HCT116 (cell line): ENCODE data around the gene MEF2B. TPM values are rescaled to one million over a fixed set of nuclear protein-coding genes. Genes with fewer than 3 reads are reported as not detected.

Experiments used
- ATAC-seq: fragments of 200-7000 bp; cut with Tn5 transposase; 2 replicates; pipeline ENCODE4 v1.9.1; 2020; ENCODE audit warnings: mild to moderate bottlenecking, moderate library complexity
- BruUV-seq: library from RNA; stranded (reverse); fragments of 400-500 nt; replicated peaks from 2 replicates; lab custom pipeline; 2021; lab: Mats Ljungman, UMichigan
- CTCF ChIA-PET: fragments of 300-600 bp; sonication (Branson Sonifier 250); formaldehyde crosslinking; loops from one replicate; lab custom pipeline; 2021; ENCODE audit warnings: antibody characterized with exemption; lab: Charles Lee
- POLR2A ChIA-PET: fragments of 300-600, 350-600 bp; sonication (Branson Sonifier 250); formaldehyde crosslinking; loops from one replicate; lab custom pipeline; 2021; ENCODE audit warnings: antibody characterized with exemption; lab: Charles Lee
- RAD21 ChIA-PET, 2 experiments: fragments of 300-600 bp; sonication (Branson Sonifier 250); formaldehyde crosslinking; loops; one replicate each; lab custom pipeline; 2023; ENCODE audit warnings: low total read pairs in 2 of 2; ENCODE audit not compliant: uncharacterized antibody in 2 of 2, unreplicated experiment in 2 of 2, low non-redundant PET in 1 of 2; lab: Charles Lee
- DNase-seq: peaks from one replicate; pipeline ENCODE4 v3.0.0-alpha.2; 2010; ENCODE audit warnings: low read depth, low spot score
- H2AFZ ChIP-seq: fragments of 200-600 bp; shearing (Covaris generic), sonication (generic); 2 replicates; pipeline ENCODE4 v1.6.1; 2017; ENCODE audit warnings: low read depth, mixed run types, mixed read lengths, antibody characterized with exemption, low read length; ENCODE audit not compliant: poor library complexity, severe bottlenecking
- H3K27ac ChIP-seq: 2 replicates; pipeline ENCODE4 v1.5.1; 2012; ENCODE audit warnings: low read depth, low read length
- H3K27me3 ChIP-seq: fragments of 200-600 bp; sonication (generic); 2 replicates; pipeline ENCODE4 v1.6.1; 2016; ENCODE audit warnings: mixed run types, low read length, mixed read lengths; ENCODE audit not compliant: insufficient read depth
- H3K36me3 ChIP-seq, 2 experiments: fragments of 200-500 bp in 1 of 2; fragments of 200-600 bp in 1 of 2; sonication (Bioruptor generic) in 1 of 2; sonication (generic) in 1 of 2; 2 replicates each; pipeline versions ENCODE4 v1.5.1 to v1.6.1; 2014 to 2016; ENCODE audit warnings: low read length in 2 of 2, inconsistent platforms in 1 of 2, mixed read lengths in 1 of 2, mixed run types in 1 of 2; ENCODE audit not compliant: insufficient read depth in 2 of 2, control insufficient read depth in 1 of 2
- H3K4me1 ChIP-seq, 2 experiments: fragments of 200-600 bp in 1 of 2; sonication (generic) in 1 of 2; 2 replicates each; pipeline versions ENCODE4 v1.5.1 to v1.6.1; 2012 to 2017; ENCODE audit warnings: low read length in 2 of 2, inconsistent platforms in 1 of 2, mild to moderate bottlenecking in 1 of 2, mixed read lengths in 1 of 2, mixed run types in 1 of 2, moderate library complexity in 1 of 2; ENCODE audit not compliant: insufficient read depth in 2 of 2, control insufficient read depth in 1 of 2
- H3K4me2 ChIP-seq: fragments of 200-600 bp; sonication (generic); 2 replicates; pipeline ENCODE4 v1.6.1; 2017; ENCODE audit warnings: mixed run types, low read length, mixed read lengths
- H3K4me3 ChIP-seq, 2 experiments: fragments of 200-600 bp in 1 of 2; sonication (generic) in 1 of 2; replicated peaks in 1 of 2; 2 replicates each; pipeline ENCODE4 v1.5.1; 2011 to 2016; ENCODE audit warnings: low read length in 2 of 2, control low read depth in 1 of 2, low read depth in 1 of 2, mild to moderate bottlenecking in 1 of 2, mixed read lengths in 1 of 2, mixed run types in 1 of 2
- H3K79me2 ChIP-seq: fragments of 200-600 bp; sonication (generic); 2 replicates; pipeline ENCODE4 v1.6.1; 2017; ENCODE audit warnings: mild to moderate bottlenecking, mixed run types, low read length, moderate library complexity, mixed read lengths; ENCODE audit not compliant: insufficient read depth
- H3K9ac ChIP-seq: fragments of 200-600 bp; sonication (generic); 2 replicates; pipeline ENCODE4 v1.6.1; 2016; ENCODE audit warnings: low read length, mixed read lengths
- H3K9me2 ChIP-seq: fragments of 200-600 bp; sonication (generic), shearing (Covaris generic); 2 replicates; pipeline ENCODE4 v1.6.1; 2017; ENCODE audit warnings: mixed run types, mild to moderate bottlenecking, moderate library complexity; ENCODE audit not compliant: insufficient read depth
- H3K9me3 ChIP-seq, 2 experiments: fragments of 200-500 bp in 1 of 2; fragments of 200-600 bp in 1 of 2; sonication (Bioruptor generic) in 1 of 2; sonication (generic) in 1 of 2; 2 replicates each; pipeline ENCODE4 v1.6.1; 2014 to 2017; ENCODE audit warnings: low read length in 2 of 2, mixed read lengths in 2 of 2, inconsistent platforms in 1 of 2, low read depth in 1 of 2, mild to moderate bottlenecking in 1 of 2, mixed run types in 1 of 2, moderate library complexity in 1 of 2; ENCODE audit not compliant: control insufficient read depth in 1 of 2, insufficient read depth in 1 of 2
- H4K20me1 ChIP-seq: fragments of 200-600 bp; sonication (generic), shearing (Covaris generic); 2 replicates; pipeline ENCODE4 v1.6.1; 2017; ENCODE audit warnings: mixed run types, mild to moderate bottlenecking, moderate library complexity; ENCODE audit not compliant: insufficient read depth
- ATF3 ChIP-seq: IDR thresholded peaks from 2 replicates; pipeline ENCODE4 v1.6.1; 2012
- CBX3 ChIP-seq: IDR thresholded peaks from 2 replicates; pipeline ENCODE4 v1.6.1; 2012; ENCODE audit warnings: low read depth
- CTCF ChIP-seq, 3 experiments: fragments of 200-600 bp in 1 of 3; sonication (generic) in 1 of 3; IDR thresholded peaks in 2 of 3; conservative IDR thresholded peaks in 1 of 3; 2 replicates each; pipeline ENCODE4 v1.5.1; 2012 to 2017; ENCODE audit warnings: low read depth in 2 of 3, low read length in 2 of 3, antibody characterized with exemption in 1 of 3, borderline replicate concordance in 1 of 3, control low read depth in 1 of 3, mild to moderate bottlenecking in 1 of 3, mixed read lengths in 1 of 3, mixed run types in 1 of 3, moderate library complexity in 1 of 3; ENCODE audit not compliant: insufficient read depth in 1 of 3
- EZH2phosphoT487 ChIP-seq: fragments of 200-600 bp; IDR thresholded peaks from 2 replicates; pipeline ENCODE4 v1.6.1; 2018; ENCODE audit warnings: antibody characterized with exemption, borderline replicate concordance
- FOSL1 ChIP-seq: IDR thresholded peaks from 2 replicates; pipeline ENCODE4 v1.6.1; 2012; ENCODE audit warnings: low read depth
- RAD21 ChIP-seq: IDR thresholded peaks from 2 replicates; pipeline ENCODE4 v1.6.1; 2012; ENCODE audit warnings: low read depth, mild to moderate bottlenecking
- SP1 ChIP-seq: IDR thresholded peaks from 2 replicates; pipeline ENCODE4 v1.6.1; 2012; ENCODE audit warnings: low read depth
- SRF ChIP-seq: IDR thresholded peaks from 2 replicates; pipeline ENCODE4 v1.6.1; 2012; ENCODE audit warnings: low read depth
- YY1 ChIP-seq: IDR thresholded peaks from 2 replicates; pipeline ENCODE4 v1.6.1; 2011; ENCODE audit warnings: low read length, low read depth, moderate library complexity, mild to moderate bottlenecking; ENCODE audit not compliant: insufficient replicate concordance; ENCODE audit errors: extremely low read depth
- ZNF274 ChIP-seq: fragments of 200-500 bp; sonication (Bioruptor generic); IDR thresholded peaks from 2 replicates; pipeline ENCODE4 v1.6.1; 2014; ENCODE audit warnings: mild to moderate bottlenecking, low read depth, low read length, inconsistent platforms
- intact Hi-C: fragments of 100-400 bp; cut with micrococcal nuclease; formaldehyde crosslinking; loops from 2 replicates; pipeline ENCODE4 v1.10.0; 2022
- total RNA-seq: library from RNA; stranded (reverse); gene quantifications from one replicate; pipeline ENCODE4 v1.2.1, GENCODE V29; 2021; ENCODE audit not compliant: unreplicated experiment

MEF2B gene
- total RNA-seq, 1 experiment from 2014 or later, result 7.9 TPM

- ATAC-seq (peak; percentile 86), DNase-seq (no peak)
- H3K4me2 ChIP-seq, result no peak overlapping the region
- BruUV-seq, result no TSS peak
- H3K4me3 ChIP-seq, result no peak overlapping the region
- H3K4me1 ChIP-seq, result peaks cover 0 to 5% of the 10 kb centered on the region in 2 experiments; a peak in 2 of 4 replicates
- H2AFZ ChIP-seq, result no peak overlapping the region
- no peak for TF ChIP-seq FOSL1
- no peak overlapping the region for H3K9ac ChIP-seq
- H3K9me3 ChIP-seq, result no peaks in the 10 kb centered on the region
- ChIA-PET CTCF (no interaction called here), POLR2A (no interaction called here), RAD21 (no interaction called here)
- no peaks in the 10 kb centered on the region for H3K9me2 ChIP-seq
- no peaks in the 10 kb centered on the region for H3K79me2 ChIP-seq
- H3K27ac ChIP-seq, result no peak overlapping the region; the same call in 1 of the 2 replicates
- intact Hi-C loops, result no loop called here
- H3K36me3 ChIP-seq, result peaks cover 16 to 41% of the 10 kb centered on the region in 2 experiments
- H3K27me3 ChIP-seq, result no peaks in the 10 kb centered on the region
- H4K20me1 ChIP-seq, result no peaks in the 10 kb centered on the region
These were observed 49.5 kb downstream of the MEF2B start for GRCh38 chr19:19120308-19121231.

- Histone ChIP-seq H3K27me3 (no peaks in the 10 kb centered on the region), H3K4me1 (peaks cover 0 to 5% of the 10 kb centered on the region in 2 experiments; a peak in 2 of 4 replicates), H2AFZ (no peak overlapping the region), H3K36me3 (peaks cover 16 to 41% of the 10 kb centered on the region in 2 experiments), H3K9me3 (no peaks in the 10 kb centered on the region), H3K27ac (no peak overlapping the region), H3K4me2 (no peak overlapping the region), H4K20me1 (no peaks in the 10 kb centered on the region), H3K79me2 (no peaks in the 10 kb centered on the region), H3K9ac (no peak overlapping the region), H3K9me2 (no peaks in the 10 kb centered on the region), H3K4me3 (no peak overlapping the region)
- POLR2A ChIA-PET, result no interaction called here
- DNase-seq (no peak), ATAC-seq (no peak)
- intact Hi-C loops, result no loop called here
- CTCF ChIA-PET, result no interaction called here
- BruUV-seq, result no TSS peak
- RAD21 ChIA-PET, result no interaction called here
- TF ChIP-seq YY1 (no peak), ATF3 (no peak), SP1 (no peak), SRF (no peak), ZNF274 (no peak), CTCF (IDR thresholded peaks at IDR 0.05 in 2 of 3, conservative IDR thresholded peaks at IDR 0.05 in 1 of 3; ENCODE audit: borderline replicate concordance in 1 of 3, insufficient read depth in 1 of 3, low read depth in 2 of 3, low read length in 2 of 3) (no peak), RAD21 (no peak), CBX3 (no peak), EZH2phosphoT487 (no peak)
These were observed 50.5 kb downstream of the MEF2B start for GRCh38 chr19:19119325-19120237.
